Ascending aorta (tissue), 2 donors: ENCODE measurements around the gene DNMT1. TPM values are rescaled to one million over a fixed set of nuclear protein-coding genes. Genes with fewer than 3 reads are reported as not detected.

ENCODE experiments used
- DNase-seq, 2 donors: peaks; one replicate each; pipeline ENCODE4 v3.0.0-alpha.2; 2019; ENCODE audit warnings: low spot score in 2 of 2
- H3K27ac ChIP-seq, 2 donors: fragments of 200-600 bp; sonication (generic); one replicate each; pipeline ENCODE4 v1.5.1; 2016 to 2017; ENCODE audit warnings: mild to moderate bottlenecking in 1 of 2
- H3K27me3 ChIP-seq: fragments of 200-600 bp; sonication (generic); one replicate; pipeline ENCODE4 v1.5.1; 2017
- H3K36me3 ChIP-seq, 2 donors: fragments of 200-600 bp; sonication (generic); one replicate each; pipeline ENCODE4 v1.5.1; 2016
- H3K4me1 ChIP-seq, 2 donors: fragments of 200-600 bp; sonication (generic); one replicate each; pipeline ENCODE4 v1.5.1; 2016 to 2017; ENCODE audit warnings: mild to moderate bottlenecking in 1 of 2
- H3K4me3 ChIP-seq, 2 donors: fragments of 200-600 bp; sonication (generic); one replicate each; pipeline ENCODE4 v1.5.1; 2016 to 2017; ENCODE audit warnings: mild to moderate bottlenecking in 1 of 2
- H3K9me3 ChIP-seq, 2 donors: fragments of 200-600 bp; sonication (generic); one replicate each; pipeline ENCODE4 v1.5.1; 2016
- CTCF ChIP-seq, 3 experiments: fragments of 200-600 bp in 2 of 3; fragments of 450-650 bp in 1 of 3; sonication (generic) in 2 of 3; IDR thresholded peaks; one replicate each; pipeline ENCODE4 v1.5.1; 2016 to 2019; ENCODE audit warnings: antibody characterized with exemption in 3 of 3, mild to moderate bottlenecking in 1 of 3, moderate library complexity in 1 of 3
- intact Hi-C: fragments of 100-400 bp; cut with DNase I; formaldehyde crosslinking; loops from one replicate; pipeline ENCODE4 v1.15.1; 2023
- total RNA-seq: library from RNA; depleted of rRNA; stranded (reverse); fragments of >200 nt; gene quantifications from one replicate; pipeline ENCODE4 v1.1.0, GENCODE V29; 2016

Gene DNMT1
- total RNA-seq, 1 donor from 2014 or later, result 54.0 TPM

DNA sequence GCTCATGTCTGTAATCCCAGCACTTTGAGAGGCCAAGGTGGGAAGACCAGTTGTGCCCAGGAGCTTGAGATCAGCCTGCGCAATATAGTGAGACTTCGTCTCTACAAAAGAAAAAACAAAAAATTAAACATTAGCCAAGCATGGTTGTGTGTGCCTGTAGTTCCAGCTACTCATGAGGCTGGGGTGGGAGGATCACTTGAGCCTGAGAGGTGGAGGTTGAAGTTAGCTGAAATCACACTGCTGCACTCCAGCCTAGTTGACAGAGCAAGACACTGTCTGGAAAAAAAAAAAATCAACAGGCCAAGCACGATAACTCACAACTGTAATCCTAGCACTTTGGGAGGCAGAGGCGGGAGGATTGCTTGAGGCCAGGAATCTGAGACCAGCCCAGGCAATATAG lies 40.2 kb upstream of the DNMT1 start:
- TF ChIP-seq CTCF (IDR thresholded peaks at IDR 0.05), result no peak
- intact Hi-C loops, result no loop called here
- H3K4me1 ChIP-seq, result peaks cover 3 to 4% of the 10 kb centered on the region in 2 donors
- DNase-seq, result no peak
- H3K9me3 ChIP-seq, result no peaks in the 10 kb centered on the region
- no peak overlapping the region for H3K4me3 ChIP-seq
- H3K36me3 ChIP-seq, result no peaks in the 10 kb centered on the region
- no peak overlapping the region for H3K27ac ChIP-seq
- H3K27me3 ChIP-seq, result no peaks in the 10 kb centered on the region

- Histone ChIP-seq H3K27me3 (no peaks in the 10 kb centered on the region), H3K36me3 (no peaks in the 10 kb centered on the region), H3K9me3 (no peaks in the 10 kb centered on the region), H3K4me3 (no peak overlapping the region), H3K27ac (no peak overlapping the region), H3K4me1 (peaks cover 3 to 8% of the 10 kb centered on the region in 2 donors)
- intact Hi-C loops, result no loop called here
- no peak for TF ChIP-seq CTCF (IDR thresholded peaks at IDR 0.05)
- DNase-seq, result no peak
Measured at GRCh38 chr19:10233946-10234345, 39.2 kb upstream of the DNMT1 start.

- no peak for TF ChIP-seq CTCF (IDR thresholded peaks at IDR 0.05)
- no peak for DNase-seq
- Histone ChIP-seq H3K4me3 (peak overlapping the region; percentile 73 to 98), H3K36me3 (no peaks in the 10 kb centered on the region), H3K27me3 (no peaks in the 10 kb centered on the region), H3K9me3 (no peaks in the 10 kb centered on the region), H3K27ac (peak overlapping the region; percentile 51 to 86), H3K4me1 (peaks cover 3 to 8% of the 10 kb centered on the region in 2 donors)
- intact Hi-C loops, result loop anchor here (2.0 kb wide), 1 partner anchor 19 kb away; no protein-coding TSS in a partner anchor
Measured at GRCh38 chr19:10231612-10232228, 37.0 kb upstream of the DNMT1 start.

GRCh38 chr19:10230861-10231611 lies 36.3 kb upstream of the DNMT1 start, which contains the start of gene S1PR2:
TSS of gene S1PR2 (minus strand) at chr19:10231331. CDS start at chr19:10224905, 6,426 bp downstream.
- no peaks in the 10 kb centered on the region for H3K36me3 ChIP-seq

More at GRCh38 chr19:10230861-10231611, 36.3 kb upstream of the DNMT1 start, which contains the start of gene S1PR2:
- no peaks in the 10 kb centered on the region for H3K9me3 ChIP-seq
- H3K27me3 ChIP-seq, result no peaks in the 10 kb centered on the region
- TF ChIP-seq CTCF (IDR thresholded peaks at IDR 0.05), result no peak
- H3K27ac ChIP-seq, result peak within 1 kb of the TSS; percentile 51 to 86
- peaks cover 3 to 13% of the 10 kb centered on the region in 2 donors for H3K4me1 ChIP-seq
- DNase-seq, result peak in 1 of 2 donors; percentile 87
- intact Hi-C loops, result loop anchor here (2.0 kb wide), 1 partner anchor 20 kb away; no protein-coding TSS in a partner anchor
- H3K4me3 ChIP-seq, result peak within 1 kb of the TSS; percentile 73 to 98
